Colonic mucosa (tissue), 4 donors: ENCODE measurements around the gene GLRX. TPM values are rescaled to one million over a fixed set of nuclear protein-coding genes. Genes with fewer than 3 reads are reported as not detected.
A peak's percentile ranks its signal among the peaks of the same experiment; 100 is the strongest.
"Not testable (repeated sequence)": the region's sequence is repeated elsewhere in the genome, so short reads cannot be mapped to it uniquely, and the experiment has no call there.

Experiments
- DNase-seq: peaks from one replicate; pipeline ENCODE4 v3.0.0-alpha.2; 2020
- H3K27ac ChIP-seq: fragments of 200-600 bp; one replicate; pipeline ENCODE4 v1.8.0; 2021
- H3K27me3 ChIP-seq: fragments of 200-600 bp; one replicate; pipeline ENCODE4 v1.8.0; 2021
- H3K36me3 ChIP-seq: fragments of 200-600 bp; one replicate; pipeline ENCODE4 v1.8.0; 2021
- H3K4me1 ChIP-seq: fragments of 200-600 bp; one replicate; pipeline ENCODE4 v1.8.0; 2021; ENCODE audit warnings: mild to moderate bottlenecking
- H3K4me3 ChIP-seq: fragments of 200-600 bp; one replicate; pipeline ENCODE4 v1.8.0; 2021
- H3K9ac ChIP-seq, 2 donors: one replicate each; pipeline ENCODE4 v1.7.0; 2013; ENCODE audit warnings: control low read depth in 2 of 2, low read depth in 2 of 2, low read length in 2 of 2
- H3K9me3 ChIP-seq: fragments of 200-600 bp; one replicate; pipeline ENCODE4 v1.8.0; 2021
- CTCF ChIP-seq: fragments of 200-600 bp; IDR thresholded peaks from one replicate; pipeline ENCODE4 v1.8.0; 2022; ENCODE audit warnings: antibody characterized with exemption, mild to moderate bottlenecking
- intact Hi-C: fragments of 100-400 bp; cut with DNase I; formaldehyde crosslinking; loops from one replicate; pipeline ENCODE4 v1.14.1; 2022
- total RNA-seq, 2 donors: library from RNA; stranded (reverse); fragmentation: NEBNext Ultra II Directional in 1 of 2; extraction: Animal tissue kit (Norgen Biotek cat#: 25700) in 1 of 2; gene quantifications; one replicate each; pipeline ENCODE4 v1.2.1, GENCODE V29; 2021
- donor health status: healthy.
- donor health status: DM: no; HTN: no; CAD: no.
- donor health status: DM: no; HTN: no; CAD: no.

The GLRX gene
- total RNA-seq, 2 donors from 2014 or later: 52.8 to 89.6 TPM

GRCh38 chr5:95812074-95812471, 10.5 kb downstream of the GLRX start:
- Histone ChIP-seq H3K36me3 (no peaks in the 10 kb centered on the region), H3K4me3 (no peak overlapping the region), H3K9ac (no peak overlapping the region), H3K27ac (no peak overlapping the region), H3K27me3 (no peaks in the 10 kb centered on the region), H3K4me1 (peaks cover 30% of the 10 kb centered on the region), H3K9me3 (no peaks in the 10 kb centered on the region)
- intact Hi-C loops: no loop called here
- no peak for TF ChIP-seq CTCF
- no peak for DNase-seq

- H3K36me3 ChIP-seq, H3K9ac ChIP-seq, H3K9me3 ChIP-seq, DNase-seq, H3K4me3 ChIP-seq, intact Hi-C loops, H3K27me3 ChIP-seq: not testable (repeated sequence)
- Histone ChIP-seq H3K4me1 (peaks cover 29% of the 10 kb centered on the region), H3K27ac (peak overlapping the region; percentile 58)
These were observed 11.0 kb downstream of the GLRX start for GRCh38 chr5:95811461-95812073.

GRCh38 chr5:95811126-95811423, 11.5 kb downstream of the GLRX start:
- H3K9ac ChIP-seq, H3K36me3 ChIP-seq, H3K4me3 ChIP-seq, intact Hi-C loops, H3K27me3 ChIP-seq, H3K9me3 ChIP-seq, DNase-seq: not testable (repeated sequence)
- Histone ChIP-seq H3K27ac (peak overlapping the region; percentile 58), H3K4me1 (peaks cover 29% of the 10 kb centered on the region)

- intact Hi-C loops: no loop called here
- Histone ChIP-seq H3K9ac (peak overlapping the region in 1 of 2 donors; percentile 61), H3K27ac (peak overlapping the region; percentile 58), H3K36me3 (no peaks in the 10 kb centered on the region), H3K9me3 (no peaks in the 10 kb centered on the region), H3K4me3 (no peak overlapping the region), H3K4me1 (peaks cover 29% of the 10 kb centered on the region), H3K27me3 (no peaks in the 10 kb centered on the region)
- no peak for DNase-seq
- no peak for TF ChIP-seq CTCF
These were observed 12.0 kb downstream of the GLRX start for GRCh38 chr5:95810305-95811125.

- Histone ChIP-seq H3K27me3 (no peaks in the 10 kb centered on the region), H3K4me3 (no peak overlapping the region), H3K36me3 (no peaks in the 10 kb centered on the region), H3K9ac (peak overlapping the region in 1 of 2 donors; percentile 57), H3K9me3 (no peaks in the 10 kb centered on the region), H3K27ac (peak overlapping the region; percentile 58), H3K4me1 (peaks cover 29% of the 10 kb centered on the region)
- intact Hi-C loops: no loop called here
- no peak for DNase-seq
- TF ChIP-seq CTCF: no peak
These were observed 13.0 kb downstream of the GLRX start for GRCh38 chr5:95809414-95809960.

- Histone ChIP-seq H3K9ac (peak overlapping the region; percentile 51 to 57), H3K4me1 (peaks cover 29% of the 10 kb centered on the region), H3K27ac (peak overlapping the region; percentile 58), H3K36me3 (no peaks in the 10 kb centered on the region), H3K27me3 (no peaks in the 10 kb centered on the region), H3K9me3 (no peaks in the 10 kb centered on the region), H3K4me3 (no peak overlapping the region)
- peak; percentile 75 for DNase-seq
- intact Hi-C loops: no loop called here
- TF ChIP-seq CTCF: no peak
These were observed 13.7 kb downstream of the GLRX start for GRCh38 chr5:95808686-95809413.
